ENCODE results near the gene ITFG1. TPM values are rescaled to one million over a fixed set of nuclear protein-coding genes. Genes with fewer than 3 reads are reported as not detected.
"Not testable (repeated sequence)": the region's sequence is repeated elsewhere in the genome, so short reads cannot be mapped to it uniquely, and the experiment has no call there.

The ITFG1 gene
- total RNA-seq, 1 donor from 2014 or later = 69.4 TPM

DNA sequence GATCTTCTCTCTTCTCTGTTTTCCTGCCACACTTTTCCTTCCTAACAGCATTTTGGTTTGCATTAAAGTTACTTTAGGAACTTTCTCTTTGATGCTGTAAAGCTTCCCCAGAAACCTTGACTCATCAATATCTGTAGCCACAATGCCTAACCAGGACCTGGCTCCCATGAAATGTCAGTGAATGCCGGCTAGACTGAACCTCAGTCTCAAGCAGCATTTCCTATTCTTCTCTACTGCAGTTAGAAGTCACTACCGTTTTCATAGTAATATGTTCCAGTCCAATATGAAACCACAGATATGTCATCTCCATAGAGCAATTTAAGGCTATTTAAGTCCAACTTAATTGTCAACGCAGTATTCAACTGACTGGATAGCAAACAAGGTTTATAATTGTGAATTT lies 28.9 kb downstream of the ITFG1 start:
- no peak for DNase-seq (ENCODE audit: extremely low read depth, low read depth, low spot score)

DNA sequence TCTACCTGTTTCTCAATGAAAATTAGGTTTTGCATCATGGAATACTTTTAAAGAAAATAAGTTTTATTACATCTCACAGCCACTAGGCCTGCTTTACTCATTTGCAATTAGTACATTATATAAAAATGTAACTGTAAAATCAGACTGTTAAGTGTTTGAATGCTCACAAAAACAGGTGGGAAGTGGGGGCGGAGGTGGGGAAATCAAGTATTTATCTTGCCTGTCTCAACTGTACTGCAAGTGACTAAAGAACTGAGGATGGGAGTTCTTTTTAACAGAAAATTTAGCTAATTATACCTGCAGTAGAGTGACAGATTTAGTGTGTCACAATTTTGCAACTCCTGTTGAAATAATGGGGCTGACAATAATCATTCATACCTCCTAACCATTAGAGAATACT lies 34.1 kb downstream of the ITFG1 start:
- DNase-seq (ENCODE audit: extremely low read depth, low read depth, low spot score) = no peak

DNA sequence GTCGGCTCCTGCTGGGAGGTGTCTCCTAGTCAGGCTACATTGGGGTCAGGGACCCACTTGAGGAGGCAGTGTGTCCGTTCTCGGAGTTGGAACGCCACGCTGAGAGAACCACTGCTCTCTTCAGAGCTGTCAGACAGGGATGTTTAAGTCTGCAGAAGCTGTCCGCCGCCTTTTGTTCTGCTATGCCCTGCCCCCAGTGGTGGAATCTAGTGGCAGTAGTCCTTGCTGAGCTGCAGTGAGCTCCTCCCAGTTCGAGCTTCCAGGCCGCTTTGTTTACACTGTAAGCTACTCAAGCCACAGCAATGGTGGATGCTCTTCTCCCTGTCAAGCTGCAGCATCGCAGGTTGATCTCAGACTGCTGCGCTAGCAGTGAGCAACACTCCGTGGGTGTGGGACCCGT lies 36.0 kb downstream of the ITFG1 start:
- no peak for DNase-seq (ENCODE audit: extremely low read depth, low read depth, low spot score)

DNA sequence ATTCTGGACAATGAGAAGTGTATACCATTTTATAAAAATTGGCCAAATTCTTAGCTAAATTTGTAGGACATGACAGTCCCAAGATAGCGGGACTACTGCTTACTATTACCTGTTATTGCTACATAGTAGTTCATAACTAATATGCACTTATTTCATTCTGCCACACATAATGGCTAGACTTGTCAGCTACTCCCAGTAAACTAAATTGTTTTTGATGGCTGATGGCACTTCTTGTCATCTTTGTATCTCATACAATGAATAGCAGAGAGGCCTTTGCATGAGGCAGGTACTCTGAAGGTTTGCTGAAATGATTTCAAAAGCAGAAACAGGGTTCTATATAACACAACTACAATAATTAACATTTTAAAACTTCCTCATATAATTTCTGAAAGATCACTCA lies 44.0 kb downstream of the ITFG1 start:
- DNase-seq (ENCODE audit: extremely low read depth, low read depth, low spot score) = no peak

DNA sequence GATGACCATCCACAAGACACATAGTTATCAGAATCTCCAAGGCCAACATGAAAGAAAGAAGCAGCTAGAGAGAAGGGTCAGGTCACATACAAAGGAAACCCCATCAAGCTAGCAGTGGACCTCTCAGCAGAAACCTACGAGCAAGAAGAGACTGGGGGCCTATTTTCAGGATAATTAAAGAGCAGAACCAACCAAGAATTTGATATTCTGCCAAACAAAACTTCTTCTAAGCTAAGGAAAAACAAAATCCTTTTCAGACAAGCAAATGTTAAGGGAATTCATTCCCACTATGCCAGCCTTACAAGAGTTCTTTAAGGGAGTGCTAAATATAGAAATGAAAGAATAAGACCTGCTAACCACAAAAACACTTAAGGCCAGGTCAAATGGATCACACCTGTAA lies 47.8 kb downstream of the ITFG1 start:
- no peak for DNase-seq (ENCODE audit: extremely low read depth, low read depth, low spot score)

DNA sequence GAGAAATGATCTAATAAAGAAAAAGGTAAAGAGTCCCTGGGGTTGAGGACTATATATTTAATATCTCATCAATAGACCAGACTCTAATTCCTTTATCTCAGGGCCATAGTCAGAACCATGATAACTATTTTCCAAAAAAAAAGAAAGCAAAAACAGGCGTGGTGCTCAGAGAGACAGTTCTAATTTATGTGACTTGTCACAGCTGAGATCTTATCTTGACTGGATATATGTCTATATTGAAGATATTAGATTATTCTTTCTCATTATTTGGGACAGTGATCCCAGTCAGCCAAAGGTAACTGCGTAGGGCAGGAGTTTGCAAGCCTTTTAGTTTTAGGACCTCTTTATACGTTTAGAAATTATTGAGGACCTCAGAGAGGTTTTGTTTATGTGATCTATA lies 52.4 kb downstream of the ITFG1 start:
- DNase-seq (ENCODE audit: extremely low read depth, low read depth, low spot score) = no peak

DNA sequence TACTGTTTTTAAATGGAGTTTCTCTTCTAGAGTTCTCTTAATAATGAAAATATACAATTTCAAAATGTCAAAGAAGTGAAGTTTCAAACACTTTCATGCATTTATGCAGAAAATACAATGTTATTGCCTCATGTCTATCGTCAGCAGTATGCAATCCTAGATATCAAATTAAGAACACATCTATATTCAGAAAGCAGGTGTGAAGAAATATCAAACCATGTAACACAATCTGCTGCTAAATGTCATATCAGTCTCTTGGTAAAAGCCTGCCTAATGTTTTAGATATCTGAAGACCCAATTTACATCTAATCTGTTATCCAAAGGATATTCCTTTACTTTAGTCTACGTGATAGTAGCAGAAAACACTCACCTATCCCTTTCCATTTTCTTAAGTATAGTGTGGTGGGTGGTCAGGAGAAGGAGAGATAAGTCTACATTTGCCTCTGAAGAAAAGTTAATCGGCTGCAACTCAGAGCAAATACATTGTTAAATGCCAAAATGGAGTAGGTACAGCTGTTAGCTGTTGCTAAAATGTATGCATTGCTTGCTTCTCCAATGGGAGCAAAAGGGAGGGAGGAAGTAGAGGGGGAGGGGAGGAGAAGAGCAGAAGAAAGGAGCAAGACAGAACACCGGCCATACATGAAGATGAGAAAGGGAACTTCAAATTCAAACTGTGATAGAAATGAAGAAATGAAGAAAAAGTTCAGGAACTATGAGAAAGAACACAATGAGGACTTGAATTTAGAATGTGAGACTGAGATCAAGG lies 64.9 kb downstream of the ITFG1 start:
- DNase-seq (ENCODE audit: extremely low read depth, low read depth, low spot score) = no peak

DNA sequence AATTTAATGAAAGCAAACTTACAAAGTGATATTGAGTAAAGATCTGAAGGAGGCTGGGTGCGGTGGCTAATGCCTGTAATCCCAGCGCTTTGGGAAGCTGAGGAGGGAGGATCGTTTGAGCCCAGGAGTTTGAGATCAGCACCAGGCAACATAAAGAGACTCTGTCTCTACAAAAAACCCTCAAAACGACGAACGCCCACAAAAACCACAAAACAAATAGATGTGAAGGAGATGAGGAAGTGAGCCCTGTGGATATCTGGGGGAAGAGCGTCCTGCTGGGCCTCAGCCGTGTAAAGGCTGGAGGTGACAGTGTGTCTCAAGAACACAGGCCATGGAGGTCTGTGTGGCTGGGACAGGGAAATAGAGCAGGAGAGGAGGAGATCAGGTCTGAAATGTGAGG lies 68.8 kb downstream of the ITFG1 start:
- DNase-seq (ENCODE audit: extremely low read depth, low read depth, low spot score) = no peak

DNA sequence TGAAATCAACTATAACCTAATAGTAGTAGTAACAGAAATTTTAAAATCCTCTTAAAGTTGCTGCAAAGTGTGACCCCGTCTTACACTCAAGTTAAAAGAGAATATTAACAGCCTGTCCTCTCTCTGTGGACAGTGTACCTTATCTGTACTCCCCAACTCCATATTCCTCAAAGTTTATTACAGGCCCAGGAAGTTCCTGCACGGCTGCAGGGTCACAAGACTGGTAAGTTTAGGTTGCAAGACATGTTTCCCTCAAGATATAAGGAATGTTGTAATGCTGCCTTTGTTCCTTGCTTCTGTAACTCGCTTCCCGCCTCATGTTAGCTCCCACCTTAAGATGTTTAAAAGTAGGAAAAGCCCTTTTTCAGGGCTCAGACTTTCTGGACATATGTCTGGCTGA lies 72.2 kb downstream of the ITFG1 start:
- DNase-seq (ENCODE audit: extremely low read depth, low read depth, low spot score) = no peak

DNA sequence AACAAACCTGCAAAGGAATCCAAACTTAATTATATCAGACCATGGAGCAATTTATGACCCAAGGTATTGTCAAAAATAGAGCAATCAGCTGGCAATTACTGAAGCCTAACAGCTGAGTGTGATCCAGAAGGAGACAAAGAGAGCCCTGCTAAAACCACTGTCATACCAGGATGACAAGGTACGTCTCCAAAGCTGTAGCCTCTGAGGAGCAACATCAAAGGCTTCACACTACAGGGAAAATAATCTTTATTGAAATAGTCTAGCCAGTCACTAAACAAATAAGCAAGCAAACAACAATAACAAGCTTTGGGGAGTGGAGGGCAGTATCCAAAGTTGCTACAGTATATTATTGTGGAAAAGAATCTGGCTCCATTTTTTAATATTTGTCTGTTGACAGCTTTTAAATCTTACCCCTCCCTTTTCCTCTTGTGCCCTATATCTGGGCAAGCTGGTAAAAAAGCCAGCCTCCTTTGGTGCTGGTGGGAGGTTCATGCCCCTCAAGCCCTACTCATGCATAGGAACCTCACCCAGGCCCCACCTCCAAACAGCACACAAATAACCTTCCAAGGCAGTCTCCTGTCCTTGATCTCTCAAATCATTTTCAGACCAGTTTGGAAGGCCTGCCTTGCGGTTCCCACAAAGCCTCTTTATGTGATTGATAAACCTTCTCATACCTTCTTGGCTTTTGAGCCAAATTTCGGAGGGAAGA lies 73.7 kb downstream of the ITFG1 start:
- no peak for DNase-seq (ENCODE audit: extremely low read depth, low read depth, low spot score)

DNA sequence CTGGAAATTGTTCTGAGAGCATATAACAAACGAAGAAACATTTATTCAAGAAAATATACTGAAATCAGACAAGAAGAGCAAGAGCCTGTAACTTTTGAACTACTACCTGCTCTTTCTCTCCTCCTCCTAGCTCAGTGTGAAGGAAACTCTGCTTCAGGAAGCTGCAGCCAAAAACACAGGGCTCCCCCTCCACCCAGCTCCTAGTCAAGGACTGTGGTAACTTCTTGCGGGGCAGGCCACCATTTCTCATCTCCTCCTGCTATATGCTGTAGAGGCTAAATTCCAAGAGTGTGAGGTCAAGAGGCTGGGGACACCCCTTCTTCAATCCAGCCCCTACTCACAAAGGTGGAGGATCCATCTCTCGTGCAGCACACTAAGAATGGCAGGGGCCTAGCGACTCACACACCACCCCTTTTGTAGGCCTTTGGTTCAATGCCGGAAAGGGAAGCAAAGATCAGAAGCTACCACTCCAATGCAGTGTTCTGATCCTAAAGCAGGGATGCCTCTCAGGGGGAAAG lies 74.6 kb downstream of the ITFG1 start:
- no peak for DNase-seq (ENCODE audit: extremely low read depth, low read depth, low spot score)

DNA sequence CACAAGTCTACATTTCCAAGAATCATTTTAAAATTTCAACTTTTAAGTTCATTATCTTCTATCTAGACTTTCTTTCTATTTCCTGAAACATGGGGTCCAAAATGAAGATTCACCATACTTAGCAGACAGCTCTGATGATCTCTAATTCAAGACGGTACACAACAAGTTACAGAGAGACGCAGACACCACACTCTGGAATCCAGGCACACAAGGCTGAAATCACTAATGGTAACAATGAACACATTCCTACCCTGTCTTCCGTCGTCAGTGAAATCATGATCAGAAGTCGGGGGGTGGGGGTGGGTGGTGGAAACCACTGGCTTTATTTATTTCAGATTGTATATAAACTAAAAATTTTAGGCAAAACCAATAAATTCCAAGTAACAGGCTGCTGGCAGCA lies 78.5 kb downstream of the ITFG1 start:
- DNase-seq (ENCODE audit: extremely low read depth, low read depth, low spot score) = no peak

DNA sequence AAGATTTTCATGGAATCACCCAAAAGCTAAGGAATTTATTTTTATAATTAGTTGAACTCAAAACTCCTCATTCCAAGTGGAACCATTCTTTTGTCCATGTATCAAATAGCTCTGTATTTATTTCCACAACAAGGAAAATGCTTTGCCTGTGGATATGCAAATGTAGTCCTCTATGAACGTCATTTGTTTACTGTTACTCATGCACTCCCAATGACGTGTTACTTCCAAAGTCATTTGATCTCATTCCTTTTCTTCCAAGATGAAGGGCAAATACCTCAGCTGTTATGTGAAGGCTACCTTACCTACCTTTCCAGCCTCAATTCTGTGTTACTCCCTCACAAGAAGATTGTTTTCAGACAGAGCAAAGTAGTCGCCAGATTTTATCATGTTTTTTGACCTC lies 83.7 kb downstream of the ITFG1 start:
- no peak for DNase-seq (ENCODE audit: extremely low read depth, low read depth, low spot score)

DNA sequence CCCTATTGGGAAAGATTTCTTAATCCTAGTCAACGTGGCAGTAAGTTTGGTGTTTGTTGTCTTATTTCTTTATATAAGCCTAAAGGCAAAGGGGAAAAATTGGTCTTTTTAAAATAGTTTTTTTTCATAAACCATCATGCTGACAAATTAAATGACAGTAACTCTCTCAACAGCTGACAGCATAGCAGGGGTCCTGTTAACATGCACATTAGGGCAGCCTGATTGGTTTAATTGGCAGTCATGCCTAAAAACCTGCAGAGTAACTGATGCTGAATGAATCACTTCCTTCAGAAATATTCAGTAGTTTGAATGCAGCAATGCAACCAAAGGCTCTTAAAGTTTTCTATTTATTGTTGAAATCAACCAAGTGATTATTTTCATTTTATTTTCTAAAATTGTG lies 85.4 kb downstream of the ITFG1 start:
- DNase-seq (ENCODE audit: extremely low read depth, low read depth, low spot score) = no peak

DNA sequence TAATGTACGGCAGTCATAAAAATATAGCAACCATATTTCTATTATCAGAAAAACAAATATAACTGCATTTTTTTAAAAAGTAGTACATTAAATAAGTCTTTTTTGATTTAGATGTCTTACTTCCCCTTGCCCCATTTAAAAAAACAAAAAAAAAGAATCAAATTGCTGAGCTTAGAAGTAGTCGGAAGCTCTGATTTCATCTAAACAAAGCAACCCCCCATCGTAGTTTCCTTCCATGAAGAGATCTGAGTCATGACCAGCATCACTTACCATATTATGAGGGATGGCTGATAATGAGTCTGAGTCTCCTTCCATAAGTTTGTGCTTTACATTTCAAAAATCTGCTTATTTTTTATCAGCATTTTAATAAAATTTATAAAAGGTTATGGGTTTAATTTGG lies 86.2 kb downstream of the ITFG1 start:
- no peak for DNase-seq (ENCODE audit: extremely low read depth, low read depth, low spot score)

DNA sequence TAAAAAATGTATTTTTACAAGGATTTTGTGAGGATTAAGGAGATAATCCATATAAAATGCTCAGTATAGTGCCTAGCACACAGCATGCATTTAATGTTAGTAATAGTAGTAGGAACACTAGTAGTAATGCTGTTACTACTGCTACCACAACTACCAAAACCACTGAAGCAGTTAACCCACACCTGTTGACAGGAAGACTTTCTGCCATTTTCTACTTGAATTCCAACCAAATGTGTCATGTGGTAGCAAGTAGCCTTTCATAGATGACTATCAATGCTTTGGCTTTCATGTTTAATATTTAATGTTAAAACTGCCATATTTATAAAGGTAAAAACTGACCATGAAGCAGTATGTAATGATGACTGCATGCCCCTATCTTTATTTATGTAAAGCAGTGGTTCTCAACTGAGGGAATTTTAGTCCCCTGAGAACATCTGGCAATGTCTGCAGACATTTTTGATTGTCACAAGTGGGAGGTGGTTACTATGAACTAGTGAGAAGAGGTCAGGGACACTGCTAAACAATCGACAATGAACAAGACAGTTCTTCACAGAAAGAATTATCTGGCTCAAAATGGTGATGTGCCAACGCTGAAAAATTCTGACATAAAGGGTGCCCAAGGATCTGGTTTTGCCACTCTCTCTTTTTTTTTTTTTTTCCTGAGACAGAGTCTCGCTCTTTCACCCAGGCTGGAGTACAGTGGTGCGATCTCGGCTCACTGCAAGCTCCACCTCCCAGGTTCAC lies 89.4 kb downstream of the ITFG1 start:
- no peak for DNase-seq (ENCODE audit: extremely low read depth, low read depth, low spot score)

DNA sequence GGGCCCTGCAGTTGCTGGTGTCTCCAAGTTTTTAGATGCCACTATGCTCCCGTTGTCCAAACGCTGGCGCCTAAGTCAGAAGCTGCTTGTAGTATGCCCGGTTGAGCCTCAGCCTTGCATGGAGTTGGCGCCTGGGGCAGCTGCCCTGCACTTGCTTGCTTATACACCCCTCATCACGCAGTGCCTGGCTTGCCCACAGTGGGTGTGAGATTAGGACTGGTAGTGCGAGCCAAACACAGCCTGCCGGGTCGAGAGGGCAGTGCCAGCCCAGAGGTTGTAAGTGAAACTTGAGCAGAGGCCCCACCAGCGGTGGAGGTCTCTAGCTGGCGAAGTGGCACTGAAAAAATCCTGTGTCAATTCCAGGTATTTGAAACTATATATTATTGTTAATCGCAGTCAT lies 90.3 kb downstream of the ITFG1 start:
- DNase-seq (ENCODE audit: extremely low read depth, low read depth, low spot score) = no peak

DNA sequence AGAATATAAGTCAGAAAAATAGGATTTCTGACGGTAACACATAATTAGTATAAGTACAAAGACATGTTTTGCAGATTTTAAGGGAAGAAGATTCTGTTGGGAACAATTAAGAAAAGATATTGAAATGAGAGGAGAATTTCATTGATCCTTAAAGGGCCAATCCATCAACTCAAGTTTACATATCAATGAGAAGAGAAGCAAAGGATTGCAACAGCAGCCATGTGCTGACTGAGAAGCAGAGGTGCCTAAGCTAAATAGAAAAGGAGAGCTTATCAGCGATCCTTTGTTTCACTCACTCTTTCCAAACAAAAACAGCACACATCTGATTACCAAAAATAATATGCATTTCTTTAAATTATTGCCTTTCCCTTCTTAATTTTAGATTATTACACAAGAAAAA lies 94.6 kb downstream of the ITFG1 start:
- DNase-seq (ENCODE audit: extremely low read depth, low read depth, low spot score) = no peak

DNA sequence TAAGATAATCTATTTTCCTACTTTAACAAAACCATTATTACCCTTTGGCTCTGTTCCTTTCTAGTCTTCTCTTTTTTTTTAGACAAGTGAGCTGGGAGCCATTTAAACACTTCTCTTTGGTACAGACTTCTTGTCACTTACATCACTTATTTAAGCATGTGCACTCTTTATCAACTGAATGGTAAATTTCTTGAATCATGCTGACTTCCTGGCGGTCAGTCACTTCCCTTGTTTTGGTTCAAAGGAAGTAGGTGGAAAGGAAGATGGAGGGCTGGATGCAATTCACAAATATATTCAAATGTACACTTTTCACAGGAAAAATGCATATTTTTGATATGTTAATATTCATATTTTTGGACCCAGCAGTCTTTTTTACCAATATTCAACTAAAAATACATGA lies 97.1 kb downstream of the ITFG1 start:
- no peak for DNase-seq (ENCODE audit: extremely low read depth, low read depth, low spot score)

DNA sequence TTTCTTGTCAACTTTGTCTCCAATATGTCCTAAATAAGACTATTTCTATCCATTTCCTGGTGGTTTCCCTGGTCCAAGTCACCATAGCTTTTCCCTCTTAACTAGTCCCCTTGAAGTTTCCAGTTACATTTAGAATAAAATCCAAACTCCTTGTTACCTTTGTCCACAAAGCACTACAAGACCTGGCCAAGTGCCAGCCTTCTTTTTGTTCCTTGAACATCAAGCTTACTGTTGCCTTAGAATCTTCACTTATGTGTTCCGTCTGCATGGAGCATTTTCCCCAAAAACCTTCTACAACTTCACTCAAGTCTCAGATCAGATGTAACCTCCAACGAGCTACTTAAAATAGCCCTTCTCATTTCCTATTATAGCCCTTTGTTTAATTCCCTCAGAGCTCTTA lies 101.4 kb downstream of the ITFG1 start:
- no peak for DNase-seq (ENCODE audit: extremely low read depth, low read depth, low spot score)

DNA sequence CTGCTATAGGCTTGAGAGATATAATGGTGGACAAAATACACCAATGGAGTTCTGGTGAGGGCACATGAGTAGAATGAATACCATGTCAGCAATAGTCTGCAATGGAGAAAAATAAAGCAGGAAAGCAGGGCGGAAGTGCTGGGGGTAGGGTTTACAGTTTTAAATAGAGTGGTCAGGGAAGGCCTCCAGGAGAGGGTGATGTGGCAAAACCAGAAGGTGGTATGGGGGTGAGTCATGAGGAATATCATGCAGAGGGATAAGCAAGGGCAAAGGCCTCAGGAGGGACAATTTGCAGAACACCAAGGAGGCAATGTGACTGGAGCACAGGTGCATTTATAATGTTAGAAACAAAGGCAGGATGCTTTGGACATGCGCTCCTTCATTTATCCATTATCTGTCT lies 102.0 kb downstream of the ITFG1 start:
- no peak for DNase-seq (ENCODE audit: extremely low read depth, low read depth, low spot score)

DNA sequence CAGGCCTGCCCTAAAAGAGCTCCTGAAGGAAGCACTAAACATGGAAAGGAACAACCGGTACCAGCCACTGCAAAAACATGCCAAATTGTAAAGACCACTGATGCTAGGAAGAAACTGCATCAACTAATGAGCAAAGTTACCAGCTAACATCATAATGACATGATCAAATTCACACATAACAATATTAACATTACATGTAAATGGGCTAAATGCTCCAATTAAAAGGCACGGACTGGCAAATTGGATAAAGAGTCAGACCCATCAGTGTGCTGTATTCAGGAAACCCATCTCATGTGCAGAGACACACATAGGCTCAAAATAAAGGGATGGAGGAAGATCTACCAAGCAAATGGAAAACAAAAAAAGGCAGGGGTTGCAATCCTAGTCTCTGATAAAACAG lies 111.8 kb downstream of the ITFG1 start:
- DNase-seq (ENCODE audit: extremely low read depth, low read depth, low spot score) = not testable (repeated sequence)
